ENCODE measurements around the gene BAHCC1.

Gene BAHCC1

DNA sequence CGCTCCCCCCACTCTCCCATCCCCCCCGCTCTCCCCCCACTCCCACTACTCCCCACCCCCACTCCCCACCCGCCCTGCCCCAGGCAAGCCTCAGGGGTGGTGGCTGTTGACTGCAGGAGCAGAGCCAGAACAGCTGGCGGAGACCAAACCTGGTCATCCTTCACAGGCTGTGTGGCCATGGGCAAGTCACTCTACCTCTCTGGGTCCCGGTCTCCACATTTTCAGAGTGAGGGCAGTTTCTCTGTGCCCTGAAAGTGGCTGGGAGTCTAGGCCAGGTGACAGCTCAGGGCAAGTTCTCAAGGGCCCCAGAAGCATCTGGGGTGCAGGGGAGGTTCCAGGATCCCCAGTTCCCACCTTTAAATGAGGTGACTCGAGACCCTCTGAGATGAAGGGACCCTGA, 15.1 kb upstream of the BAHCC1 start:
- Mint-ChIP-seq H3K27ac (no peak overlapping the region), H3K4me1 (no peaks in the 10 kb centered on the region), H3K27me3 (peaks cover 4% of the 10 kb centered on the region), H3K36me3 (no peaks in the 10 kb centered on the region), H3K9me3 (no peaks in the 10 kb centered on the region), H3K4me3 (no peak overlapping the region)

GRCh38 chr17:81380666-81381518, 14.4 kb upstream of the BAHCC1 start:
- peaks cover 7% of the 10 kb centered on the region for H3K27me3 Mint-ChIP-seq
- H3K27ac Mint-ChIP-seq: peak overlapping the region; percentile 41
- no peak overlapping the region for H3K4me3 Mint-ChIP-seq
- no peaks in the 10 kb centered on the region for H3K9me3 Mint-ChIP-seq
- H3K36me3 Mint-ChIP-seq: no peaks in the 10 kb centered on the region
- no peaks in the 10 kb centered on the region for H3K4me1 Mint-ChIP-seq

DNA sequence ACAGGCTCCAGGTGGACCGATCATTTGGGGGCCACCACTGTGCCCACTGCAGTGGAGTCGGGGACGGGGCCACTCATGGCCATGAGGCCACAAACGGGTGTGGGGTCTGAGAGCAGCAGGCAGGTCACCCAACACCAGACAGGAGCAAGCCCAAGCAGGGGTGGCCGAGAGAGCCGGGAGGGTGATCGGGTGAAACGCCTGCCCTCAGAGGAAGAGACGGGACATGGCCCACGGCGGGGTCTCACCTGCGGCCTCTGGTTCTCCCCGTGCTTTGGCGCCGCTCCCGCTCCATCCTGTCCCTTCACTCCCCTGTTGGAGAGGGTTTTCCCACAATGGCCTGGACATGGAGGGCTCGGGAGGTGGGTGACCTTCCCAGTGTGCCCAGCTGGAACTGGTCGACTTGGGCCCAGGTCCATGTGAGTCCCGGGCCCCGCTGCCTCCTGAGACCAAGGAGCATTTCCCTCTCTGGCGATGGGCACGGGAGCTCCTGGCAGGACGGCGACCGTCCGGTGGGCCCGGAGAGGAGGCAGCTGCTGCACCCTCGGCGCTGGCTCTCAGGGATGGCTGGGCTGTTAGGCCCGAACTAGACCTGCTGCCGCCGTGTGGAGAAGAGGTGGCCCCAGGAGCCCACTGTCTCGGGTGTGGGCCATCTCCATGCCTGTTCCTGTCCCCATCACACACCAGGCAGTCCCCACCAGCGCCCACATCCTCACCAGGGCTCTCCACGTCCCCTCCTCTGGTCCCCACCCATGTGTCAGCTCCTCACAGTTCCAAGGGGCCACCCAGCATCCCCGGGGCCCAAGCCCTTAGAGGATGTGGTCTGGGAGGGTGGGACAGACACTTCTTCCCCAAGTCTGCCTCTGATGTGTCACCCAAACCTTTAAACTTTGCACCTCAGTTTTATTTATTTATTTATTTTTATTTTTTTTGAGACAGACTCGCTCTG, 13.4 kb upstream of the BAHCC1 start:
- Mint-ChIP-seq H3K36me3 (no peaks in the 10 kb centered on the region), H3K9me3 (no peaks in the 10 kb centered on the region)

GRCh38 chr17:81382851-81383250, 12.4 kb upstream of the BAHCC1 start:
- Mint-ChIP-seq H3K36me3 (no peaks in the 10 kb centered on the region), H3K27ac (no peak overlapping the region), H3K9me3 (no peaks in the 10 kb centered on the region), H3K27me3 (peaks cover 11% of the 10 kb centered on the region), H3K4me1 (no peaks in the 10 kb centered on the region), H3K4me3 (no peak overlapping the region)

More for the DNA sequence above, 13.4 kb upstream of the BAHCC1 start:
- Mint-ChIP-seq H3K27me3 (peaks cover 9% of the 10 kb centered on the region), H3K27ac (no peak overlapping the region), H3K4me1 (no peaks in the 10 kb centered on the region), H3K4me3 (no peak overlapping the region)

- Mint-ChIP-seq H3K36me3 (no peaks in the 10 kb centered on the region), H3K27me3 (peaks cover 14% of the 10 kb centered on the region), H3K4me3 (no peak overlapping the region), H3K27ac (no peak overlapping the region), H3K9me3 (no peaks in the 10 kb centered on the region), H3K4me1 (no peaks in the 10 kb centered on the region)
These were observed 11.5 kb upstream of the BAHCC1 start for GRCh38 chr17:81383504-81384421.

DNA sequence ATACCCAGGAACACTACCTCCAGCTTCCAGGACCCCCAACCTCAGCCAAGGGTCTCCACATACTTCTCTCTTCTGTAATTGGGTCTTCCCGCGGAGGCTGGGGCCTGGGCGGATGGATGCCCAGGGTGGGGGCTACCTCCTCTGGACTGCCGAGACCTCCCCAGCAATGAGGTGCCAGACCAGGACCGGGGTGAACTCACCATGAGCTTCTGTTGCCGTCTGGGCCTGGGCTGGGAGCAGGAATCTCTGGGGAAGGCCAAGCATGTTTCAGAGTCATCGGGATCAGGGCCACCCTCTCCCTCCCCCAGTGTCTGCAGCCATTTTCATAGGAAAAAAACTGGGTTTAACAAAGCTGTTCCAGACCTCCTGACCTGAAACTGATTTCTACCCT, 10.3 kb upstream of the BAHCC1 start:
- Mint-ChIP-seq H3K27ac (no peak overlapping the region), H3K27me3 (peaks cover 17% of the 10 kb centered on the region), H3K9me3 (no peaks in the 10 kb centered on the region), H3K4me1 (no peaks in the 10 kb centered on the region), H3K36me3 (no peaks in the 10 kb centered on the region), H3K4me3 (no peak overlapping the region)

DNA sequence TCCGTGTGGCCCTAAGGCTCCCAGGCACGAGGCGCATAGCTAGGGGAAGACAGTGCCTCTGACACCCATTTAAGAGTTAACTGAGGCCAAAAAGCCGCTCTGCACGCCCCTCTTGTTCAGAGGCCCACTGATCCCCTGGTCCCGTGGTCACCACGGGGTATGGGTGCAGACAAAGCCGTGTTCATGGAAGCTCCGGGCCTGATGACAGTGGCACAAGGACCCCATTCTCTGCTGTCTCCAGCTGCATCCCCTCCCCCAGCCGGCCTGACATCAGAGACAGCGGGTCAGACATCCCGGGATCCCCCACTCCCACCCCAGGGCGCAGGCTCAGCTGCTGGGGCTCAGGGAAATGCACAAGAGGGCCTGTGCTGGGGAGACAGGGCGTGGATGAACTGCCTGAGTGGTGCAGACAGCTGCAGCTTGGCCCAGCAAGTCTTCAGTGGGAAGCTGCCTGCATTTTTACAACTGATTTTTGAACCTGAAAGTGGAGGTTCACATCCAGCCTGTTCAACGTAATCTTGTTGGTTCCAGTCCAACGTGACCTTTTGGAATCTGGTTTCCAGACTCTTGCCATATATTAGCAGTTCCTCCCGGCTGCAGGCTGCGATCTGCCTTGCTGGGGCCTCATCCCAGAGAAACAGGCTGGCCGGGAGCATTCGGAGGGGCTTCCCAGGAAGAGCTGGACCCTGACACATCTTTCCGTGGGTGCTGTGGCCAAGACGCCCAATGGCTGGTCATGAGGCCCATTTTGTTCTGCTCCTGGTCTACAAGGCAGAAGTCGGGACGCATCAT, 9.7 kb upstream of the BAHCC1 start:
- H3K4me3 Mint-ChIP-seq: peak overlapping the region; percentile 44

DNA sequence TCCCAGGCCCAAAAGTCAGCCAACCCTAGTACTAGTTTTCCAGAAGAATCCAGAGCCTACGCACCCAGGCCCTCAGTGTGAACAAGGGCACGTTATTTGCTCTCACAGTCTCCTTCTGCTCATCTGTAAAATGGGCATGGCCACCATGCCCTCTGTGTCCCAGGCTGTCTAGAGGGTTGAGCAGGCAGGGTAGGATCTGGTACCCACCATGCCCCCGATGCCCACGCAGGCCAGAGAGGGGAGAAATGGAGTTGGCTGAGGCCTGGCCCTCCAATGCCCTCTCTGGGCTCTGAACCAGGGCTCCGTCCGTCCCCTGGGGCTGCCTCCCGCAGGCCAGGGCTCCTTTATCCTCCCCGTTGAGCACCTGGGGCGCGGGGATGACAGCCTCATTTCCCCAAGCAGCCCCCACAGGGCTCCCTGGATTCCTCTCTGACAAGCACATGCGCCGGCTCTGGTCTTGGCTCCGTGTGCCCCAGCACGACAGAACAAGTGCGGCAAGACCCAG, 9.1 kb upstream of the BAHCC1 start:
- Mint-ChIP-seq H3K27ac (no peak overlapping the region), H3K4me1 (no peaks in the 10 kb centered on the region), H3K4me3 (peak overlapping the region; percentile 44), H3K36me3 (no peaks in the 10 kb centered on the region), H3K9me3 (no peaks in the 10 kb centered on the region), H3K27me3 (peaks cover 17% of the 10 kb centered on the region)

More for the DNA sequence above, 9.7 kb upstream of the BAHCC1 start:
- peaks cover 17% of the 10 kb centered on the region for H3K27me3 Mint-ChIP-seq
- no peak overlapping the region for H3K27ac Mint-ChIP-seq
- H3K9me3 Mint-ChIP-seq: no peaks in the 10 kb centered on the region
- no peaks in the 10 kb centered on the region for H3K4me1 Mint-ChIP-seq
- H3K36me3 Mint-ChIP-seq: no peaks in the 10 kb centered on the region

GRCh38 chr17:81386646-81387099, 8.6 kb upstream of the BAHCC1 start:
- Mint-ChIP-seq H3K27ac (no peak overlapping the region), H3K36me3 (no peaks in the 10 kb centered on the region), H3K9me3 (no peaks in the 10 kb centered on the region), H3K27me3 (peaks cover 21% of the 10 kb centered on the region), H3K4me1 (no peaks in the 10 kb centered on the region), H3K4me3 (no peak overlapping the region)

DNA sequence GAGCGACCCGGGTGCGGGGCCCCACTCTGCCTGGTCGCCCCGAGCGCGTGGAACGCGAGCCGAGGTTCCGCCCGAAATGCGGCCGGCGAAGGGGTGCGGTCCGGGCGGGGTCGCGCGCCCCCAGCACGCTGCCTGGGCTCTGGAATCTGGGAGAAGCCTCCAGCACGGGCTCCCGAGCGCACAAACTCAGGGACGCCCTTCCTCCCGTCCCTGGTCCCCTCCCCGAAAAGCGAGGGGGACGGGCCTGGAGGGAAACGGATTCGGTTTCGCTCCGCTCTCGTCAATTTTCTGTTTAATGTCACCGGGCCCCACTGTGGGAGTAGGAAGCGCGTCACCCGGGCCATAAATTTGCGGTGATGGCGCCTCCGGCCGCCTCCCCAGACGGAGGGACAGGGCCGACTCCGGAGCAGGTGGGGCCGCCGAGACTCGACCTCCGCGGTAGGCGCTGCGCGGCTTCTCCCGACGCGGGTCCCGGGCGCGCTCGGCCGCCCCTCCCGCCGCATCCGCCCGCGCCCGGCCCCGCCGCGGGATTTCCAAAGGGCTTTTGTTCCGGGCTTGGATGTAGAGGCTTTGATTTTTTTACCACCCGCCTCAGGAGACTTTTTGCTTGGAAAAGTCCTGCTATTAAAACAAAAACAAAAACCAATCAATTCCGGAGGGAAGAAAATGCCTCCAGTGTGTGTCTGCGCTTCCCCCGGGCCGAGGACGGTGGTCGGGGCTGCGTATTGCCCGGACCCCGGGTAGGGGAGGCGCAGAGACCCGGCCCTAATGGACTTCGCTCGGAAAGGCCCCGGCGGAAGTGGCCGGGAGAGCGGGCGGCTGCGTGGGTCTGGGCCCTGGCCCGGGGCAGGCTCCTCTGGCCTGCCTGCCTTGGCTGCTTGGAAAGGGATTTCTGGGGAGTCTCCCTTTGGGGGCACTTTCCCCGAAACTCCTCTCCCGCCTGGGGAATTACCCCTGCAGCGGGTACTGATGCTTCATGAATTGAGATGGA, 7.9 kb upstream of the BAHCC1 start:
- H3K36me3 Mint-ChIP-seq: no peaks in the 10 kb centered on the region
- peaks cover 24% of the 10 kb centered on the region for H3K27me3 Mint-ChIP-seq
- no peaks in the 10 kb centered on the region for H3K4me1 Mint-ChIP-seq
- H3K27ac Mint-ChIP-seq: peak overlapping the region; percentile 55
- no peaks in the 10 kb centered on the region for H3K9me3 Mint-ChIP-seq
- H3K4me3 Mint-ChIP-seq: peak overlapping the region; percentile 76

GRCh38 chr17:81388091-81388611, 7.1 kb upstream of the BAHCC1 start:
- Mint-ChIP-seq H3K4me1 (no peaks in the 10 kb centered on the region), H3K27me3 (peaks cover 27% of the 10 kb centered on the region), H3K36me3 (no peaks in the 10 kb centered on the region), H3K27ac (peak overlapping the region; percentile 55), H3K4me3 (peak overlapping the region; percentile 62), H3K9me3 (no peaks in the 10 kb centered on the region)

DNA sequence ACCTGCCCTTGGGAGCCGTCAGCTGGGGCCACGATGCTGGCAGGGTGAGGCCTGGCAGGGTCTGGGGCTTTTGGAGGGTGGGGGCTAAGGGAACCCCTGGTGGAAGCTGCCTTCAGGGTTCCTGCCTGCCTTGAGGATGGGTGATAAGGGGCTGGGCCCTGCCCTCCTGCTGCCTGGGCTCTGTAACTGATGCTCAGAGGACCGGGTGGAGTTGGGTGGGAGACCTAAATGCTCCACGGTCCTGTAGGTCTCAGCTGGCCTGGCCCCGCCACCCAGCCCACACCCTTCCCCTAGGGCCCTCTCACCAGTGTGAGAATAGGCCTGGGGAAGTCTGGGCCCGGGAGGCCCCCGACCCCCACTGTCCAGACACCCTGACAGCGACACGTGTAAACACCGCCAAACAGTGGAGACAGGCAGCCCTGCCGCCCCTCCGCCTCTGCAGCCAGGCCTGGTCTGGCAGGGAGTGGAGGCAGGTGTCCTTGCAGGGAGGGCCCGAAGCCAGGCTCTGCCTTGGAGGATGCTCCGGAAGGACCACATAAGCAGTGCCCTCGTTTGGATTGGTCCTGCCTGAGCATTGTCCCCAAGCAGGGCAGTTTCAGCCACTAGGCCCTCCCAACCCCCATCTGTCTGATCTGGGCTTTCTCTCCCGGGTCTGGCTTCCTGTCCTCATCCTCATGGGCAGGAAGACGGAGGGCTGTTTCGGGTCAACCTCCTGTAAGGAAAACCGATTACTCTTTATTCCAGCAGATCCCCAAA, 6.5 kb upstream of the BAHCC1 start:
- no peaks in the 10 kb centered on the region for H3K36me3 Mint-ChIP-seq
- H3K27me3 Mint-ChIP-seq: peaks cover 27% of the 10 kb centered on the region
- no peaks in the 10 kb centered on the region for H3K4me1 Mint-ChIP-seq
- H3K9me3 Mint-ChIP-seq: no peaks in the 10 kb centered on the region
- H3K27ac Mint-ChIP-seq: peak overlapping the region; percentile 17
- H3K4me3 Mint-ChIP-seq: no peak overlapping the region
